Prostate gland (tissue), 2 donors: Measurements from ENCODE around the gene ERCC6. TPM values are rescaled to one million over a fixed set of nuclear protein-coding genes. Genes with fewer than 3 reads are reported as not detected.

Experiments
- DNase-seq: peaks from one replicate; pipeline ENCODE4 v3.0.0-alpha.2; 2019; ENCODE audit warnings: low spot score
- H3K27ac ChIP-seq, 2 donors: fragments of 200-600 bp; sonication (generic); 2 replicates each; pipeline ENCODE4 v1.5.1; 2017 to 2019
- H3K27me3 ChIP-seq: fragments of 200-600 bp; sonication (generic); replicated peaks from 2 replicates; pipeline ENCODE4 v1.5.1; 2019; ENCODE audit not compliant: insufficient read depth
- H3K36me3 ChIP-seq, 2 donors: fragments of 200-600 bp; sonication (generic); 1 replicate in 1 of 2; 2 replicates in 1 of 2; pipeline versions ENCODE4 v1.5.1 to v1.8.1; 2017 to 2019
- H3K4me1 ChIP-seq: fragments of 200-600 bp; sonication (generic); replicated peaks from 2 replicates; pipeline ENCODE4 v1.5.1; 2019
- H3K4me3 ChIP-seq, 2 donors: fragments of 200-600 bp; sonication (generic); 2 replicates each; pipeline ENCODE4 v1.5.1; 2017 to 2019
- H3K9me3 ChIP-seq: fragments of 200-600 bp; sonication (generic); 2 replicates; pipeline ENCODE4 v1.5.1; 2017
- CTCF ChIP-seq, 4 experiments: fragments of 200-600 bp in 2 of 4; fragments of 450-650 bp in 2 of 4; sonication (generic) in 2 of 4; IDR thresholded peaks; 1 replicate in 3 of 4; 2 replicates in 1 of 4; pipeline ENCODE4 v1.5.1; 2016 to 2019; ENCODE audit warnings: antibody characterized with exemption in 4 of 4, mild to moderate bottlenecking in 2 of 4, moderate library complexity in 2 of 4
- POLR2A ChIP-seq: fragments of 450-650 bp; IDR thresholded peaks from one replicate; pipeline ENCODE4 v1.6.1; 2016; ENCODE audit warnings: antibody characterized with exemption, mild to moderate bottlenecking
- POLR2AphosphoS5 ChIP-seq: sonication (generic); formaldehyde crosslinking; IDR thresholded peaks from one replicate; pipeline ENCODE4 v1.6.1; 2017; ENCODE audit warnings: antibody characterized with exemption
- WGBS: methylation state at CpG from one replicate; pipeline ENCODE4 v1.1.5; 2018; 5-methylcytosine and 5-hydroxymethylcytosine counted together
- intact Hi-C: fragments of 100-400 bp; cut with DNase I; formaldehyde crosslinking; loops from one replicate; pipeline ENCODE4 v1.14.2; 2022
- total RNA-seq, 2 donors: library from RNA; depleted of rRNA; stranded (reverse); fragments of >200 nt; gene quantifications; one replicate each; pipeline ENCODE4 v1.1.0, GENCODE V29; 2016

ERCC6 gene
- total RNA-seq, 2 donors from 2014 or later, result 18.5 to 45.5 TPM

GRCh38 chr10:49527850-49528249, 11.1 kb downstream of the ERCC6 start:
- no peaks in the 10 kb centered on the region for H3K9me3 ChIP-seq
- TF ChIP-seq POLR2AphosphoS5, result no peak
- 92% methylated on average over 4 of the region's 4 CpGs for WGBS

GRCh38 chr10:49527061-49527460, 11.9 kb downstream of the ERCC6 start:
- intact Hi-C loops, result no loop called here
- H3K9me3 ChIP-seq, result no peaks in the 10 kb centered on the region
- DNase-seq, result no peak
- 85% methylated on average over 2 of the region's 2 CpGs for WGBS
- H3K36me3 ChIP-seq, result peaks cover 0 to 10% of the 10 kb centered on the region in 2 donors
- H3K27me3 ChIP-seq, result no peaks in the 10 kb centered on the region
- H3K27ac ChIP-seq, result no peak overlapping the region
- no peaks in the 10 kb centered on the region for H3K4me1 ChIP-seq
- no peak for TF ChIP-seq POLR2A
- no peak for TF ChIP-seq POLR2AphosphoS5
- TF ChIP-seq CTCF (IDR thresholded peaks at IDR 0.05), result no peak
- H3K4me3 ChIP-seq, result no peak overlapping the region

More at GRCh38 chr10:49527850-49528249, 11.1 kb downstream of the ERCC6 start:
- H3K36me3 ChIP-seq, result peaks cover 0 to 10% of the 10 kb centered on the region in 2 donors
- H3K27me3 ChIP-seq, result no peaks in the 10 kb centered on the region
- no peak for DNase-seq
- H3K4me1 ChIP-seq, result no peaks in the 10 kb centered on the region
- H3K4me3 ChIP-seq, result no peak overlapping the region
- intact Hi-C loops, result no loop called here
- no peak overlapping the region for H3K27ac ChIP-seq

- Histone ChIP-seq H3K27me3 (no peaks in the 10 kb centered on the region), H3K4me1 (no peaks in the 10 kb centered on the region), H3K36me3 (peaks cover 0 to 10% of the 10 kb centered on the region in 2 donors), H3K9me3 (no peaks in the 10 kb centered on the region), H3K27ac (no peak overlapping the region), H3K4me3 (no peak overlapping the region)
- intact Hi-C loops, result no loop called here
- TF ChIP-seq CTCF (IDR thresholded peaks at IDR 0.05) (no peak), POLR2AphosphoS5 (no peak), POLR2A (no peak)
- 86% methylated on average over 2 of the region's 2 CpGs for WGBS
- no peak for DNase-seq
Observed at GRCh38 chr10:49526619-49527018, 12.3 kb downstream of the ERCC6 start.

- H3K36me3 ChIP-seq, result peaks cover 0 to 10% of the 10 kb centered on the region in 2 donors
- no peaks in the 10 kb centered on the region for H3K9me3 ChIP-seq
- DNase-seq, result no peak
- H3K4me1 ChIP-seq, result no peaks in the 10 kb centered on the region
- H3K27me3 ChIP-seq, result no peaks in the 10 kb centered on the region
- H3K4me3 ChIP-seq, result no peak overlapping the region
- no peak for TF ChIP-seq POLR2AphosphoS5
- TF ChIP-seq POLR2A, result no peak
- TF ChIP-seq CTCF (IDR thresholded peaks at IDR 0.05), result no peak
- WGBS, result 82% methylated on average over 7 of the region's 7 CpGs
- intact Hi-C loops, result no loop called here
- no peak overlapping the region for H3K27ac ChIP-seq
Observed at GRCh38 chr10:49524496-49524895, 14.4 kb downstream of the ERCC6 start.

- H3K4me1 ChIP-seq, result no peaks in the 10 kb centered on the region
- H3K27ac ChIP-seq, result no peak overlapping the region
- H3K9me3 ChIP-seq, result no peaks in the 10 kb centered on the region
- no peak overlapping the region for H3K4me3 ChIP-seq
- TF ChIP-seq POLR2AphosphoS5 (no peak), POLR2A (no peak), CTCF (IDR thresholded peaks at IDR 0.05) (no peak)
- intact Hi-C loops, result no loop called here
- 23% methylated on average over 1 of the region's 1 CpG for WGBS
- DNase-seq, result no peak
- peaks cover 0 to 6% of the 10 kb centered on the region in 2 donors for H3K36me3 ChIP-seq
- H3K27me3 ChIP-seq, result no peaks in the 10 kb centered on the region
Observed at GRCh38 chr10:49523301-49523700, 15.6 kb downstream of the ERCC6 start.
